Body of pancreas (tissue), 4 donors: Measurements from ENCODE around the gene LIMS1. TPM values are rescaled to one million over a fixed set of nuclear protein-coding genes. Genes with fewer than 3 reads are reported as not detected.

Experiments
- ATAC-seq: fragments of 150-250 bp; one replicate; pipeline ENCODE4 v1.9.1; 2016
- DNase-seq, 4 donors: peaks; one replicate each; pipeline ENCODE4 v3.0.0-alpha.2; 2019
- H3K27ac ChIP-seq, 4 donors: fragments of 200-600 bp; sonication (generic); 1 replicate in 3 of 4; 2 replicates in 1 of 4; pipeline versions ENCODE4 v1.5.1 to v1.6.1; 2016 to 2019; ENCODE audit warnings: mild to moderate bottlenecking in 1 of 4, mixed read lengths in 1 of 4, moderate library complexity in 1 of 4
- H3K27me3 ChIP-seq, 2 donors: fragments of 200-600 bp; sonication (generic); one replicate each; pipeline ENCODE4 v1.6.0; 2016; ENCODE audit warnings: mild to moderate bottlenecking in 1 of 2
- H3K36me3 ChIP-seq, 2 donors: fragments of 200-600 bp; sonication (generic); replicated peaks in 1 of 2; 2 replicates each; pipeline ENCODE4 v1.5.1; 2016; ENCODE audit warnings: low read depth in 2 of 2; ENCODE audit not compliant: insufficient read depth in 1 of 2
- H3K4me1 ChIP-seq: fragments of 200-600 bp; sonication (generic); one replicate; pipeline ENCODE4 v1.6.0; 2016
- H3K4me3 ChIP-seq, 2 donors: fragments of 200-600 bp; sonication (generic); 1 replicate in 1 of 2; 2 replicates in 1 of 2; pipeline ENCODE4 v1.5.1; 2016 to 2019
- H3K9me3 ChIP-seq, 3 donors: fragments of 200-600 bp; sonication (generic); 1 replicate in 2 of 3; 2 replicates in 1 of 3; pipeline ENCODE4 v1.5.1; 2016
- POLR2A ChIP-seq, 3 donors: fragments of 450-650 bp; IDR thresholded peaks; one replicate each; pipeline ENCODE4 v1.6.1; 2016; ENCODE audit warnings: antibody characterized with exemption in 3 of 3, mild to moderate bottlenecking in 2 of 3
- WGBS, 2 donors: methylation state at CpG; one replicate each; pipeline ENCODE4 v1.1.5; 2017; 5-methylcytosine and 5-hydroxymethylcytosine counted together
- intact Hi-C: fragments of 100-400 bp; cut with DNase I; formaldehyde crosslinking; loops from one replicate; pipeline ENCODE4 v1.15.1; 2023
- total RNA-seq, 2 donors: library from RNA; depleted of rRNA; stranded (reverse); fragments of >200 nt; gene quantifications; one replicate each; pipeline ENCODE4 v1.1.0, GENCODE V29; 2016
- TF ChIP-seq, protein P1 (sequence below), 7 experiments: fragments of 450-650 bp in 4 of 7; fragments of 200-600 bp in 3 of 7; sonication (generic) in 3 of 7; IDR thresholded peaks; one replicate each; pipeline ENCODE4 v1.5.1; 2016 to 2019; ENCODE audit warnings: antibody characterized with exemption in 7 of 7

LIMS1 gene
- total RNA-seq, 2 donors from 2014 or later, result 19.1 to 28.3 TPM

DNA sequence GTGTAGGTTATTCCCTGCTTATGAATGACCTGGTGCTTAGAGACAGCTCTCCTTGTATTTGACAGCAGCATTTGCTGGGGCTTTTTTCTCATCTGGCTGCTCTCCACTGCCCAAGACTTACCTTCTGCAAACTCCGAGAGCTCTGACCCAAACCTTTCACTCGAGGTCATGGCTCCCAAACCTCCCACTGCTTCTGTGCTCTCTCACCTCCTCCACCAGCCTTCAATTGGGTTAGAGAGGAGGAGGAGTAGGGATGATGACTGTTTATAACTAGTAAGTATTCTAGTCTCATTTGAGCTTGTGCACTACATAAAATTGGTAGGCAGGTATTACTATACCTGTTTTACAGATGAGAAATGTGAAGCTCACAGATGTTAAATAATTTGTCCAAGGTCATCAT is 40.1 kb downstream of the LIMS1 start:
- TF ChIP-seq, protein P1, sequence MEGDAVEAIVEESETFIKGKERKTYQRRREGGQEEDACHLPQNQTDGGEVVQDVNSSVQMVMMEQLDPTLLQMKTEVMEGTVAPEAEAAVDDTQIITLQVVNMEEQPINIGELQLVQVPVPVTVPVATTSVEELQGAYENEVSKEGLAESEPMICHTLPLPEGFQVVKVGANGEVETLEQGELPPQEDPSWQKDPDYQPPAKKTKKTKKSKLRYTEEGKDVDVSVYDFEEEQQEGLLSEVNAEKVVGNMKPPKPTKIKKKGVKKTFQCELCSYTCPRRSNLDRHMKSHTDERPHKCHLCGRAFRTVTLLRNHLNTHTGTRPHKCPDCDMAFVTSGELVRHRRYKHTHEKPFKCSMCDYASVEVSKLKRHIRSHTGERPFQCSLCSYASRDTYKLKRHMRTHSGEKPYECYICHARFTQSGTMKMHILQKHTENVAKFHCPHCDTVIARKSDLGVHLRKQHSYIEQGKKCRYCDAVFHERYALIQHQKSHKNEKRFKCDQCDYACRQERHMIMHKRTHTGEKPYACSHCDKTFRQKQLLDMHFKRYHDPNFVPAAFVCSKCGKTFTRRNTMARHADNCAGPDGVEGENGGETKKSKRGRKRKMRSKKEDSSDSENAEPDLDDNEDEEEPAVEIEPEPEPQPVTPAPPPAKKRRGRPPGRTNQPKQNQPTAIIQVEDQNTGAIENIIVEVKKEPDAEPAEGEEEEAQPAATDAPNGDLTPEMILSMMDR (IDR thresholded peaks at IDR 0.05), result no peak

DNA sequence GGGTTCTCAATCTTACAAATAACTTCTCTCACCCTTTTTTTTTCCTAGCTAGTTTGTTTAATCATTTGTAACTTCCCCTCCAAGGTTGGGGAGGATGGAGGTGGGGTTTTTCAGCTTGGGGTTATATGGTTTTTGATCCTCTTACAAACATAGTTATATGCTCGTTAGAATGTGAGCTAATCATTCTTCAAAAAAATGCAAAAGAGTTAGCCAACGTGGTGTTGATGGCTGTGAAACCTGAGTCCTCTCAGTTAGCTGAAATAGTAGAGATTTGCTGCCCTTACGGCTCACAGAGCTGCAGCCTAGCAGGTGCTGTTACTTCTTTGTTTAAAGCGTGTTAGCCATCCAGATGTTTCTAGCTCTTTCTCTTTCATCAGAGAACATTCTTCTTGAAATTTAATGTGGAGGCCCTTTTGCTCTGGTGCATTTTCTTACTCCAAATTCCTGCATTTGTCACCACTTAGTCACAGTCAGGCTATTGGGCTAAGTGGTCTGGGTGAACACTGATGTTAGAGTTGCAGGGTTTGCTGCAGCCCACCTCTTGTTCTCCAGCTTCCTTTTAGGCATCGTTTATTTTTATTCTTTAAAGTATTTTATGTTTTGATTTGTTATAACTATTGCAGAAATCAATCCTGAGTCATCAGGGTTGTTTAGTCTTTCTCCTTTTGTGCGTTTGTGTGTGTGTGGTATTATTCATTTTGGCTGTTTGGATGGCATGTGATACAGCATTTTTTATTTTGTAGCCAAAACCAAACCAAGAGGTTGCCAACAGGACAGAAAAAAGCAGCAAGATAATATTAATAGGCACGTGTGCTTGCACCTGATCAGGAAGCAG is 41.1 kb downstream of the LIMS1 start:
- intact Hi-C loops, result no loop called here

More for the DNA sequence above, 40.1 kb downstream of the LIMS1 start:
- DNase-seq (no peak), ATAC-seq (no peak)
- Histone ChIP-seq H3K4me1 (peaks cover 43% of the 10 kb centered on the region), H3K9me3 (no peaks in the 10 kb centered on the region), H3K4me3 (no peak overlapping the region), H3K27me3 (no peaks in the 10 kb centered on the region), H3K27ac (no peak overlapping the region), H3K36me3 (no peaks in the 10 kb centered on the region)
- WGBS, 2 donors, result 48 to 67% methylated on average over 2 of the region's 2 CpGs
- intact Hi-C loops, result no loop called here

DNA sequence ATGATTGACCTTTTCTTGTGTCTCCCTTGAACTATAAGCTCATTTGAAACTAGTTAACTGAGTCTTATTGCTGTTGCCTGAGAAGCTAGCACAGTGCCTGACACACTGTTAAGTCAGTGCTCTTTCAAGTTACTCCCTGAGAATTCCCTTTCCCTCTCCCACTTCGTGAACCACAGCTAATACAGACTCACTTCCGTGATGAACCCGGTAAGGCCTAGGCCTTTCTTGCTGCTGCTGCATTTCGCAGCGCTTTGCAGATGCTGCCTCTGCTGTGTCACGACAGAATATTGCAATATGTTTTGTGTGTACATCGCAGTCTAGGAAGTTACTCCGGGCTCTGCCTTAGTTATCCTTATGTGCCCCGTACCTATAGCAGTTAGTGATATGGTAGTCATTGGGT is 42.8 kb downstream of the LIMS1 start:
- H3K27ac ChIP-seq, result no peak overlapping the region
- 88 to 90% methylated on average over 9 of the region's 9 CpGs for WGBS, 2 donors

More for the DNA sequence above, 41.1 kb downstream of the LIMS1 start:
- DNase-seq, result no peak
- Histone ChIP-seq H3K4me1 (peaks cover 39% of the 10 kb centered on the region), H3K27me3 (no peaks in the 10 kb centered on the region), H3K27ac (peak overlapping the region in 3 of 4 donors; percentile 20 to 24 (median 20)), H3K9me3 (no peaks in the 10 kb centered on the region), H3K36me3 (no peaks in the 10 kb centered on the region), H3K4me3 (no peak overlapping the region)
- 15 to 22% methylated on average over 7 of the region's 7 CpGs for WGBS, 2 donors
- ATAC-seq, result peak; percentile 28
- TF ChIP-seq, protein P1 (IDR thresholded peaks at IDR 0.05), result no peak
- no peak for TF ChIP-seq POLR2A (IDR thresholded peaks at IDR 0.05)

GRCh38 chr2:108579623-108580022 is 45.4 kb downstream of the LIMS1 start:
- Histone ChIP-seq H3K4me3 (no peak overlapping the region), H3K9me3 (no peaks in the 10 kb centered on the region), H3K36me3 (no peaks in the 10 kb centered on the region), H3K27me3 (no peaks in the 10 kb centered on the region), H3K27ac (no peak overlapping the region), H3K4me1 (peaks cover 26% of the 10 kb centered on the region)
- 60 to 70% methylated on average over 6 of the region's 6 CpGs for WGBS, 2 donors
- ATAC-seq, result no peak
- DNase-seq, result peak in 1 of 4 donors; percentile 18
- intact Hi-C loops, result loop anchor here (10.0 kb wide), 1 partner anchor 225 kb away; no protein-coding TSS in a partner anchor
- TF ChIP-seq, protein P1 (IDR thresholded peaks at IDR 0.05), result no peak
- TF ChIP-seq POLR2A (IDR thresholded peaks at IDR 0.05), result no peak

More for the DNA sequence above, 42.8 kb downstream of the LIMS1 start:
- H3K9me3 ChIP-seq, result no peaks in the 10 kb centered on the region
- TF ChIP-seq POLR2A (IDR thresholded peaks at IDR 0.05), result no peak
- TF ChIP-seq, protein P1 (IDR thresholded peaks at IDR 0.05), result no peak
- H3K27me3 ChIP-seq, result no peaks in the 10 kb centered on the region
- DNase-seq, result no peak
- H3K4me1 ChIP-seq, result peaks cover 35% of the 10 kb centered on the region
- no peak overlapping the region for H3K4me3 ChIP-seq
- no peaks in the 10 kb centered on the region for H3K36me3 ChIP-seq
- intact Hi-C loops, result no loop called here
- no peak for ATAC-seq
